ENCODE measurements around the gene ABLIM2. TPM values are rescaled to one million over a fixed set of nuclear protein-coding genes. Genes with fewer than 3 reads are reported as not detected.

The ABLIM2 gene
- total and polyA plus RNA-seq, 2 of the 4 experiments (the other 2 are of a cell fraction) = under 0.01 to 0.10 TPM

DNA sequence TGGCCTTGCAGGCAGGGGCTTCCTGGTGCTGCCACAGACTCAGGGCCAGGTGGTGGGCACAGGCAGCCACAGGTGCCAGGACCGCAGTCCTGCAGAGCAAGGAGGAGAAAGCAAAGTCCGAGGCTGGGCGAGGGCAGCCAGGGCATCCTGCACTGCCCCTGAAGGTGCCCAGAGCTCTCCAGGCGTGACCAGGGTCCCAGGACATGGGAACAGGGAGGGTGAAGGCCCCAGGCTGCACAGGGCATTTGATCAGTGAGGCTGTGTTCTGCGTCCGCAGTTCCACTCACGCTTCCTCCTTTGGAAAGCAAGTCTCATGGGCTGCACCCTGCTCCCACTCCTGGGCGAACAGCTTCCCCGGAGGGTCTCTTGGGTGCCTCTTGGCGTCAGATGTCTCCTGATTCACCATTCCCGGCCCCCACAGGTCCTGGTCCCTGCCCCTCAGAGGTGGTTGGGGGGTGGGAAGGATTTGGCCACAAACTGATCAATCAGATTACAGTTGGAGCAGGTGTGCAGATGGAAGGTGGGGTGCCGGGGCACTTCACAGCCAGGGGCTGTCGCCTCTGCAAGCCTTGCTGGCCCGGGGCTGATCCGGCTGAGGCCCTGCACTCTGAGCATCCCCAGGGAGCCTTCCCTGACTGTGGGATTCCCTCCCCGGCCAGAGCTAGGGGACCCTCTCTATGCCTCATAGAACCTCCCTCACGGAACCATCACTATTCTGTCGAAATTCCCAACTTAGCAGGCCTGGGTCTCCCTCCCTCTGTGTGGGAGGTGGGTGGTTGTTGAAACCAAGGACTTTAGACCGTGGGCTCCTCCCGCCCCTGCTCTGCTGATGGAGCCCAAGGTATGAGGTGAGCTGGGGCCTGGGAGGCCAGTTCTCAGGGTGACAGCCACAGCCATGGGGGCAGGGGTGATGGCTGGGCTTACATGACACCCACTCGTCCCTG, 43.8 kb upstream of the ABLIM2 start:
- Histone ChIP-seq H2BK120ac (ENCODE audit: low read depth, low read length) (no peak overlapping the region), H2AFZ (replicated peaks; ENCODE audit: low read length, poor library complexity) (no peak overlapping the region), H3K4me3 (ENCODE audit: insufficient read depth, low read depth, low read length) (no peak overlapping the region), H2BK15ac (ENCODE audit: low read depth, low read length) (no peak overlapping the region), H3K56ac (ENCODE audit: extremely low read depth, insufficient read depth, low read length) (no peak overlapping the region), H3K9me1 (ENCODE audit: insufficient read depth, low read length) (peaks cover 10% of the 10 kb centered on the region; the same call in 1 of the 2 replicates), H4K91ac (ENCODE audit: insufficient read depth, low read depth, low read length) (no peak overlapping the region), H3K23ac (ENCODE audit: low read depth, low read length) (no peak overlapping the region), H3K18ac (ENCODE audit: low read depth, low read length) (no peak overlapping the region), H2AK5ac (ENCODE audit: low read depth, low read length) (no peak overlapping the region), H4K20me1 (ENCODE audit: insufficient read depth, low read length) (no peaks in the 10 kb centered on the region), H2AK9ac (replicated peaks; ENCODE audit: low read depth, low read length, poor library complexity) (no peak overlapping the region), H3K9ac (ENCODE audit: low read depth, low read length) (no peak overlapping the region), H4K5ac (ENCODE audit: low read depth, low read length) (no peak overlapping the region), H3K27me3 (ENCODE audit: control insufficient read depth, insufficient read depth, low read length) (no peaks in the 10 kb centered on the region; the same call in 1 of the 2 replicates), H3K36me3 (ENCODE audit: control insufficient read depth, insufficient read depth, low read length) (no peaks in the 10 kb centered on the region), H3K4me2 (ENCODE audit: low read depth, low read length) (no peak overlapping the region), H2BK20ac (ENCODE audit: low read depth, low read length) (no peak overlapping the region), H3K27ac (ENCODE audit: insufficient read depth, low read length) (no peak overlapping the region), H2BK5ac (ENCODE audit: low read depth, low read length, poor library complexity, severe bottlenecking) (no peak overlapping the region), H3K14ac (replicated peaks; ENCODE audit: low read depth, low read length) (no peak overlapping the region), H3K79me1 (ENCODE audit: low read depth in 1 of 2, low read length in 2 of 2) (no peaks in the 10 kb centered on the region), H3K4me1 (ENCODE audit: control insufficient read depth, insufficient read depth, low read length) (peaks cover 17% of the 10 kb centered on the region), H3K9me3 (ENCODE audit: control insufficient read depth, insufficient read depth, low read length) (no peaks in the 10 kb centered on the region), H4K8ac (ENCODE audit: low read depth in 2 of 2, low read length in 2 of 2) (no peak overlapping the region), H3K4ac (ENCODE audit: low read depth, low read length) (no peak overlapping the region)
- 100% methylated on average over 3 of the region's 21 CpGs; no CpG with 5 or more reads in 1 of the 2 experiments for WGBS, 2 experiments (ENCODE audit: extremely low coverage in 2 of 2, insufficient read length in 1 of 2)
- ChIA-PET CTCF (no interaction called here), POLR2A (ENCODE audit: unreplicated experiment) (no interaction called here)
- DNase-seq (no peak), ATAC-seq (ENCODE audit: low read depth) (no peak)
- in situ Hi-C loops (cut with MboI; ENCODE audit: low sequenced_read_pairs) (loop anchor here (25.0 kb wide), 1 partner anchor 410 kb away; no protein-coding TSS in a partner anchor), intact Hi-C loops (cut with micrococcal nuclease) (no loop called here), dilution Hi-C loops (cut with HindIII; ENCODE audit: low sequenced_read_pairs, unreplicated experiment) (no loop called here)
- no TSS peak for BruUV-seq (replicated peaks)
- TF ChIP-seq FOS (IDR thresholded peaks at IDR 0.05; ENCODE audit: low read depth, low read length) = no peak
- TF ChIP-seq SMC3 (IDR thresholded peaks at IDR 0.05; ENCODE audit: low read depth, low read length) = no peak
- TF ChIP-seq, protein P1, sequence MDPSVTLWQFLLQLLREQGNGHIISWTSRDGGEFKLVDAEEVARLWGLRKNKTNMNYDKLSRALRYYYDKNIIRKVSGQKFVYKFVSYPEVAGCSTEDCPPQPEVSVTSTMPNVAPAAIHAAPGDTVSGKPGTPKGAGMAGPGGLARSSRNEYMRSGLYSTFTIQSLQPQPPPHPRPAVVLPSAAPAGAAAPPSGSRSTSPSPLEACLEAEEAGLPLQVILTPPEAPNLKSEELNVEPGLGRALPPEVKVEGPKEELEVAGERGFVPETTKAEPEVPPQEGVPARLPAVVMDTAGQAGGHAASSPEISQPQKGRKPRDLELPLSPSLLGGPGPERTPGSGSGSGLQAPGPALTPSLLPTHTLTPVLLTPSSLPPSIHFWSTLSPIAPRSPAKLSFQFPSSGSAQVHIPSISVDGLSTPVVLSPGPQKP (IDR thresholded peaks at IDR 0.05; ENCODE audit: borderline replicate concordance, low read depth, low read length) = no peak
- no peak for TF ChIP-seq CHD1 (IDR thresholded peaks at IDR 0.05; ENCODE audit: low read depth, low read length)
- TF ChIP-seq, protein P2, sequence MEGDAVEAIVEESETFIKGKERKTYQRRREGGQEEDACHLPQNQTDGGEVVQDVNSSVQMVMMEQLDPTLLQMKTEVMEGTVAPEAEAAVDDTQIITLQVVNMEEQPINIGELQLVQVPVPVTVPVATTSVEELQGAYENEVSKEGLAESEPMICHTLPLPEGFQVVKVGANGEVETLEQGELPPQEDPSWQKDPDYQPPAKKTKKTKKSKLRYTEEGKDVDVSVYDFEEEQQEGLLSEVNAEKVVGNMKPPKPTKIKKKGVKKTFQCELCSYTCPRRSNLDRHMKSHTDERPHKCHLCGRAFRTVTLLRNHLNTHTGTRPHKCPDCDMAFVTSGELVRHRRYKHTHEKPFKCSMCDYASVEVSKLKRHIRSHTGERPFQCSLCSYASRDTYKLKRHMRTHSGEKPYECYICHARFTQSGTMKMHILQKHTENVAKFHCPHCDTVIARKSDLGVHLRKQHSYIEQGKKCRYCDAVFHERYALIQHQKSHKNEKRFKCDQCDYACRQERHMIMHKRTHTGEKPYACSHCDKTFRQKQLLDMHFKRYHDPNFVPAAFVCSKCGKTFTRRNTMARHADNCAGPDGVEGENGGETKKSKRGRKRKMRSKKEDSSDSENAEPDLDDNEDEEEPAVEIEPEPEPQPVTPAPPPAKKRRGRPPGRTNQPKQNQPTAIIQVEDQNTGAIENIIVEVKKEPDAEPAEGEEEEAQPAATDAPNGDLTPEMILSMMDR (conservative IDR thresholded peaks at IDR 0.05; ENCODE audit: low read depth, low read length) = no peak
- no peak for TF ChIP-seq NFE2L2 (IDR thresholded peaks at IDR 0.05; ENCODE audit: low read depth, low read length)
- no peak for TF ChIP-seq RFX5 (IDR thresholded peaks at IDR 0.05; ENCODE audit: low read depth, low read length)
- TF ChIP-seq CEBPB (IDR thresholded peaks at IDR 0.05; ENCODE audit: low read depth, low read length) = no peak
- no peak for TF ChIP-seq MAZ (IDR thresholded peaks at IDR 0.05; ENCODE audit: borderline replicate concordance, low read depth, low read length)
- TF ChIP-seq RCOR1 (IDR thresholded peaks at IDR 0.05; ENCODE audit: insufficient replicate concordance, low read length) = no peak
- TF ChIP-seq MXI1 (IDR thresholded peaks at IDR 0.05; ENCODE audit: borderline replicate concordance, low read depth, low read length) = no peak
- TF ChIP-seq BHLHE40 (IDR thresholded peaks at IDR 0.05; ENCODE audit: low read depth, low read length) = no peak
- no peak for TF ChIP-seq MAFK (IDR thresholded peaks at IDR 0.05; ENCODE audit: low read depth, low read length)
- TF ChIP-seq RAD21 (IDR thresholded peaks at IDR 0.05; ENCODE audit: low read length) = no peak
- no peak for TF ChIP-seq POLR2A (IDR thresholded peaks at IDR 0.05; ENCODE audit: low read depth, low read length)
